D721Med (cell line): ENCODE results near the gene ZFP42.

Experiments
- DNase-seq: peaks from one replicate; pipeline ENCODE4 v3.0.0; 2011; ENCODE audit warnings: low spot score; ENCODE audit not compliant: insufficient read length
- FAIRE-seq: peaks from 2 replicates; lab custom pipeline; 2011; peaks lifted over from hg19 to GRCh38; lab: Jason Lieb, UNC
- TF ChIP-seq, protein P1 (sequence below): IDR thresholded peaks from 2 replicates; pipeline ENCODE4 v1.5.1; 2012; ENCODE audit warnings: mild to moderate bottlenecking, control low read depth; ENCODE audit not compliant: insufficient read depth; ENCODE audit errors: missing control alignments

The ZFP42 gene

DNA sequence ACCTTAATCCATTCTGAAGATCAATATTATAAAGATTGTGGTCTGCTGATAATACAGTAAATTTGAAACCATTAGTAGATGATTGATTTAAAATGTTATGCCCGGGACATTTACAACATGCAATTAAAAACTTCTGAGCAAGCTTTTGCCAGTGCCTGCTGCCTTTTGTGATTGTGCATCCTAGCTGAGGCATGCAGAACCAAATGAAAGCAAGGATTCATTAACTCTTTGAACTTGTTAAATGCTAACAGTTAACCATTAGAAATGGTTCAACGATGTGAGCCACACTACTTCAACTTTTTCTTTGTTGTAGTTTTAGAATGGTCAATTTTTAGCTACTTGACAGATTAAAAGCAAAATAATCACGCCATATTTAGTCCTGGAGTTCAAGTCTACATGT, 51.1 kb downstream of the ZFP42 start:
- DNase-seq (no peak), FAIRE-seq (no peak)
- TF ChIP-seq, protein P1, sequence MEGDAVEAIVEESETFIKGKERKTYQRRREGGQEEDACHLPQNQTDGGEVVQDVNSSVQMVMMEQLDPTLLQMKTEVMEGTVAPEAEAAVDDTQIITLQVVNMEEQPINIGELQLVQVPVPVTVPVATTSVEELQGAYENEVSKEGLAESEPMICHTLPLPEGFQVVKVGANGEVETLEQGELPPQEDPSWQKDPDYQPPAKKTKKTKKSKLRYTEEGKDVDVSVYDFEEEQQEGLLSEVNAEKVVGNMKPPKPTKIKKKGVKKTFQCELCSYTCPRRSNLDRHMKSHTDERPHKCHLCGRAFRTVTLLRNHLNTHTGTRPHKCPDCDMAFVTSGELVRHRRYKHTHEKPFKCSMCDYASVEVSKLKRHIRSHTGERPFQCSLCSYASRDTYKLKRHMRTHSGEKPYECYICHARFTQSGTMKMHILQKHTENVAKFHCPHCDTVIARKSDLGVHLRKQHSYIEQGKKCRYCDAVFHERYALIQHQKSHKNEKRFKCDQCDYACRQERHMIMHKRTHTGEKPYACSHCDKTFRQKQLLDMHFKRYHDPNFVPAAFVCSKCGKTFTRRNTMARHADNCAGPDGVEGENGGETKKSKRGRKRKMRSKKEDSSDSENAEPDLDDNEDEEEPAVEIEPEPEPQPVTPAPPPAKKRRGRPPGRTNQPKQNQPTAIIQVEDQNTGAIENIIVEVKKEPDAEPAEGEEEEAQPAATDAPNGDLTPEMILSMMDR: no peak

DNA sequence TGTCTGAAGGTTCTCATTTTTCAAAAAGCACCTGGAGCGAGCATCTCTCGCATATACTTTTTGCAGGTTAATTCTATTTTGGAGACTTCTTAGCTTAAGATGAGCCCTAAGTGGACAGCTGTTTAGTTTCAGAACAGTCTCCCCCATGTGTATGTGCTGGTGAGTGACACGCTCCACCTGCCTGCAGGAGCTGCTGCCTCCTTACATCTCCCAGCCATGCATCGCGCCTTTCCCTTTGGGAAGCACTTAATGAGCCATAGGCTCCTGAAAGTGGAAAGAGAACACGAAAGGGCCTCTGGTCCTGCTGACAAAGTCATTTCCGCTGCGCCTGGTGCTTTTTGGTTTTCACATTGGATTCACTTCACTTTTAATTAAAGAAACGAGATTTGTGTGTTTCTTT, 57.7 kb downstream of the ZFP42 start:
- no peak for DNase-seq
- TF ChIP-seq, protein P1: no peak
- FAIRE-seq: no peak
